GM12864 (cell line): Measurements from ENCODE around the gene PTPRM.

ENCODE experiments used
- DNase-seq: peaks from one replicate; pipeline ENCODE4 v3.0.0-alpha.2; 2011; ENCODE audit warnings: low read depth
- H3K4me3 ChIP-seq: 2 replicates; pipeline ENCODE4 v1.5.1; 2011; ENCODE audit warnings: mild to moderate bottlenecking, low read depth, low read length, control low read depth
- TF ChIP-seq, protein P1 (sequence below): IDR thresholded peaks from 2 replicates; pipeline ENCODE4 v1.5.1; 2011; ENCODE audit warnings: low read depth, mild to moderate bottlenecking, moderate library complexity, low read length, control low read depth, inconsistent platforms; ENCODE audit errors: missing control alignments

PTPRM gene

DNA sequence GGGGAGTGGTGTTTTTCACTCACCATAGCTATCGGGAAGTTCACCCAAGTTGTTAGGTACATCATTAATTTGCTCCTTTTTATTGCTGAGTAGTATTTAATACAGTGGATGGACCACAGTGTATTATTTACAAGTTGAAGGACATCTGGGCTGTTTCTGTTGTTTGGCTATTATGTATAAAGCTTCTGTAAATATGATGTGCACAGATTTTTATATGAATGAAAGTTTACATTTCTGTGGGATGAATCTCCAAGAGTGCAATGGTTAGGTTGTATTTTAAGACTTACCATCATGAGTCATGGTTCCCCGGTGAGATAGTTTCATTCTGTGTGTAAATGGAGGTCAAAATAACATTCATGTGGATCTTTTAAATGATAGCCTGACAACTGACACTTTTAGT, 337.4 kb downstream of the PTPRM start:
- TF ChIP-seq, protein P1, sequence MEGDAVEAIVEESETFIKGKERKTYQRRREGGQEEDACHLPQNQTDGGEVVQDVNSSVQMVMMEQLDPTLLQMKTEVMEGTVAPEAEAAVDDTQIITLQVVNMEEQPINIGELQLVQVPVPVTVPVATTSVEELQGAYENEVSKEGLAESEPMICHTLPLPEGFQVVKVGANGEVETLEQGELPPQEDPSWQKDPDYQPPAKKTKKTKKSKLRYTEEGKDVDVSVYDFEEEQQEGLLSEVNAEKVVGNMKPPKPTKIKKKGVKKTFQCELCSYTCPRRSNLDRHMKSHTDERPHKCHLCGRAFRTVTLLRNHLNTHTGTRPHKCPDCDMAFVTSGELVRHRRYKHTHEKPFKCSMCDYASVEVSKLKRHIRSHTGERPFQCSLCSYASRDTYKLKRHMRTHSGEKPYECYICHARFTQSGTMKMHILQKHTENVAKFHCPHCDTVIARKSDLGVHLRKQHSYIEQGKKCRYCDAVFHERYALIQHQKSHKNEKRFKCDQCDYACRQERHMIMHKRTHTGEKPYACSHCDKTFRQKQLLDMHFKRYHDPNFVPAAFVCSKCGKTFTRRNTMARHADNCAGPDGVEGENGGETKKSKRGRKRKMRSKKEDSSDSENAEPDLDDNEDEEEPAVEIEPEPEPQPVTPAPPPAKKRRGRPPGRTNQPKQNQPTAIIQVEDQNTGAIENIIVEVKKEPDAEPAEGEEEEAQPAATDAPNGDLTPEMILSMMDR, result no peak
- no peak for DNase-seq

DNA sequence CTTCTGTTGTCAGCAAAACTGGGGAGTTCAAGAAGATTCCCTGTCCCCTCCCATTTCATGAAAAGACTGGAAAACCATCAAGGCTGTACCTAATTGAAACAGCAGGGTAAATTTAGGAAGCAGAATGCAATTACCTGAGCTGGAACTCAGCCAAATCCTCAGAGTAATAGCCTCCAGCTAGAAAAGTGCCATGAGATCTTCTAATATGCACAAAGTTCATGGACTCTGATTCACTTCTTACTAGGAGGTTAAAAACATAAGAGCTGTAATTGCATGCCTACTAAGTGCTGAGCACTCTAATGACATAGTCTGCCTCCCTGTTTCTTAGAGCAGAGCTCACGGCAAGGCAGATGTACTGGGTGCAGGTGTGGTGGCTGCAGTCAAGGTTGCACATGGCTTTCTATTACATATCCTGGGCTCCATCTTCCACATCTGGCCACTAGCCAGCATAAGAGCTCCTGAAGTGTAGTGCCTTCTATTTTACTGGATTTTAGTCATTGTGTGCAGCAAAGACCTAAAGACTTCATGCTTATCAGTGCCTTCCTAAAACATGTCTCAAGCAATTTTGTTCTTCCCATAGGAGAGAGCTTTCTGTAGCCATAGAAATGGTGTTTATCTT, 341.7 kb downstream of the PTPRM start:
- TF ChIP-seq, protein P1, result no peak
- DNase-seq, result no peak
- no peak overlapping the region for H3K4me3 ChIP-seq

More for the DNA sequence above, 337.4 kb downstream of the PTPRM start:
- no peak overlapping the region for H3K4me3 ChIP-seq

DNA sequence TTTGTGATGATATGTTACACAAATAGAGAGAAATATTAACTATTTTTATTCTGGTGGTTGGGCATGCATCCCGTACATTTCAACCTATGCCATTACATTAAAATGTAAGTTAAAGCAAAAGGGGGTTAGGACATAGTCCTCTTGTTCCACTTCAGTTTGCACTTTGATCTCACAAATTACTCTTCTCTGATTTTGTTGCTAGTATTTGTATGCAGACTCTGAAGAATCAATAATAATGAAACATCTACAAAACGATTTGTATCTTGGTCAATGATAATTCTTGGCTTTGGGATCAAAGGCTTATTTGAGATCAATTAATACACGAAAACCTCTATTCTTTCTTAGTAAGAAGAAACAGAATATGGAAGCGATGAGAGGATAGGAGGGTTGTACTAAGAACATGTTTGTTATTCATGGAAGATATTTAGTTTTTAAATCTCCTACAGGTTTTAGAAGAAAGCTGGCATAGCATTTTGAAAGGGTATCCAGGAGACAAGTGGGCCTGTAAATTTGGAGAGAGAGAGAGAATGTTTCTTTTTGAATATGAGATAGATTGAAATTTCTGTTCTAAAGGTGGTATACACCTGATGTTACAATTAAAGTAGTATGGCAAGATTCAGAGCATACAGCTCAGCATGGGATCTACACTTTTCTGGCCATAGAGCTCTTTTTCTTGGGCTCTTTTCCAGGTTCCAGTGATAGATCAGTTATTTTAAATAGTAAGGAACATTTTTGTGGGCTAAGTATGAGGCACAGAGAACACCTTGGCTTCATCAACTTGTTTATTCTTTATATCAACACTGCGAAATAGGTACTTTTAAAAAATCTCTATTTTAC, 347.9 kb downstream of the PTPRM start:
- TF ChIP-seq, protein P1, result no peak
- DNase-seq, result no peak
- H3K4me3 ChIP-seq, result no peak overlapping the region

DNA sequence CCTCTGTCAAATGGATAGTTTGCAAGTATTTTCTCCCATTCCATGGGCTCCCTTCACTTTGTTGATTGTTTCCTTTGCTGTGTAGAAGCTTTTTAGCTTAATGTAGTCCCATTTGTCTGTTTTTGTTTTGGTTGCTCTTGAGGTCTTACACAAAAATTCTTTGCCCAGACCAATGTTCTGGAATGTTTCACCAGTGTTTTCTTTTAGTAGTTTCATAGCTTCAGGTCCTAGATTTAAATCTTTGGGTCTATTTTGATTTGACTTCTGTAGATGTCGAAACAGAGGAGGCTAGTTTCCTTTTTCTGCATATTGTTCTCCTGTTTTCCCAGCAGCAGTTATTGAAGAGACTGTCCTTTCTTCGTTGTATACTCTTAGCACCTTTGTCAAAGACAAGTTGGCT, 351.6 kb downstream of the PTPRM start:
- no peak overlapping the region for H3K4me3 ChIP-seq
- TF ChIP-seq, protein P1, result no peak
- no peak for DNase-seq

DNA sequence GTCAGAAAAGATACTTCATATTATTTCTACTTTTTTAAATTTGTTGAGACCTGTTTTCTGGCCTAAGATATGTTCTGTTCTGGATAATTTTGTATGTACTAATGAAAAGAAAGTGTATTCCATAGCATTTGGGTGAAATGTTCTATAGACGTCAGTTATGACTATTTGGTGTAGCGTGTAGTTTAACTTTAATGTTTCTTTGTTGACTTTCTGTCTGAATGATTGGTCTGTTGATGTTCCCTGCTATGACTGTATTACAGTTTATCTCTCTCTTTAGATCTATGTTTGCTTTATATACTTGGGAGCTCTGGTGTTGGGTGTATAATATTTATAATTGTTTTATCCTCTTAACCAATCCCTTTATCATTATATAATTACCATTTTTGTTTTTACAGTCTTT, 352.4 kb downstream of the PTPRM start:
- no peak for DNase-seq
- H3K4me3 ChIP-seq, result no peak overlapping the region
- TF ChIP-seq, protein P1, result no peak

DNA sequence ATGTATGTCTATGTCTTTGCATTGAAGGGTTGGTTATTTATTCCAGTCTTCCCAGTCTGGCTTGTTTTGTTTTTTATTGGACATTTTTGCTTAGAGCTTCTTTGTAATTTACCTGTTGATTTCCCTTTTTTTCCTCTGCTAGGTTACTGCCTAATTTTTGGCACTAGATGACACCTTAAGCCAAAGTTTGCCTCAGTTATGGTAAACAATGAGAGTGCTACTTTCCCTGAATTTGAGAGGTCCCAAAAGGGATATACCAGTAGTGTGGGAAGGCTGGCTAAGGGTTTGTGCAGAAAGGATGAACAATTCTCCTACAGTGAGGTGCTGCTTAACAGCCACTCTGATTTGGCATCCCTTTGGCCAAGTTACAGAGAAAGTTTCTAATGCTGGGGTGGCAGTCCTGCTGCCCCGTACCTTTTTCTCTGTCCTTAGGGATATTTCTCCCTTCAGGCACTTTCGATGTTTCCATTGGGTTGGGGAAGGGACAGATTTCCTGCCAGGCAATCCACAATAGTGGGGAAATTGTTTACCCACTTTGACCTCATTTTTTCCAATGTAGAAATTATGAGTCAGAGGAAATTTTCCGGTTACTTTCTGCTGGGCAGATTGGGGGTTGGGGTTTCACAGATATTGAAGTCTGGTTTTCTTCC, 354.9 kb downstream of the PTPRM start:
- DNase-seq, result no peak
- TF ChIP-seq, protein P1, result no peak
- no peak overlapping the region for H3K4me3 ChIP-seq
